ENCODE measurements around the gene C12orf54.

GRCh38 chr12:48486679-48487078 is 4.4 kb downstream of the C12orf54 start:
- TF ChIP-seq CTCF (IDR thresholded peaks at IDR 0.05) (no peak), POLR2A (IDR thresholded peaks at IDR 0.05) (no peak), EP300 (IDR thresholded peaks at IDR 0.05) (no peak)

All from sigmoid colon (tissue), 4 donors.